Heart right ventricle (tissue), 16 donors: ENCODE measurements around the gene NECTIN4. TPM values are rescaled to one million over a fixed set of nuclear protein-coding genes. Genes with fewer than 3 reads are reported as not detected.

ENCODE experiments used
- ATAC-seq, 8 donors: fragments of 200-7000 bp; cut with Tn5 transposase; one replicate each; pipeline ENCODE4 v1.9.1; 2020; ENCODE audit warnings: mild to moderate bottlenecking in 8 of 8, moderate library complexity in 8 of 8, moderate number of reproducible peaks in 1 of 8
- DNase-seq, 2 donors: peaks; one replicate each; pipeline ENCODE4 v3.0.0-alpha.2; 2020
- H3K27ac ChIP-seq, 10 donors: fragments of 200-600 bp; sonication (generic) in 2 of 10; one replicate each; pipeline versions ENCODE4 v1.5.0 to v1.8.0; 2020 to 2022; ENCODE audit warnings: mild to moderate bottlenecking in 3 of 10
- H3K27me3 ChIP-seq, 7 donors: fragments of 200-600 bp; one replicate each; pipeline ENCODE4 v1.8.0; 2021 to 2022; ENCODE audit warnings: mild to moderate bottlenecking in 2 of 7
- H3K36me3 ChIP-seq, 9 donors: fragments of 200-600 bp; sonication (generic) in 1 of 9; one replicate each; pipeline versions ENCODE4 v1.5.0 to v1.8.0; 2020 to 2022; ENCODE audit warnings: mild to moderate bottlenecking in 2 of 9
- H3K4me1 ChIP-seq, 9 donors: fragments of 200-600 bp; sonication (generic) in 1 of 9; one replicate each; pipeline versions ENCODE4 v1.5.0 to v1.8.0; 2020 to 2022; ENCODE audit warnings: mild to moderate bottlenecking in 4 of 9
- H3K4me3 ChIP-seq, 10 donors: fragments of 200-600 bp; sonication (generic) in 2 of 10; one replicate each; pipeline versions ENCODE4 v1.5.0 to v1.8.0; 2020 to 2022; ENCODE audit warnings: mild to moderate bottlenecking in 7 of 10, moderate library complexity in 2 of 10
- H3K9me3 ChIP-seq, 11 donors: fragments of 200-600 bp in 10 of 11; sonication (generic) in 2 of 11; one replicate each; pipeline versions ENCODE4 v1.5.0 to v1.8.0; 2013 to 2022; ENCODE audit warnings: mild to moderate bottlenecking in 2 of 11, control low read depth in 1 of 11, moderate library complexity in 1 of 11
- CTCF ChIP-seq, 9 donors: fragments of 200-600 bp; sonication (generic) in 2 of 9; IDR thresholded peaks; one replicate each; pipeline versions ENCODE4 v1.5.0 to v1.8.0; 2021 to 2022; ENCODE audit warnings: antibody characterized with exemption in 9 of 9, mild to moderate bottlenecking in 5 of 9, moderate library complexity in 1 of 9
- WGBS, 2 donors: extraction: QIAGEN DNeasy Blood & Tissue Kit; methylation state at CpG; one replicate each; pipeline ENCODE4 v1.1.7; 2013; ENCODE audit warnings: inconsistent platforms in 1 of 2; 5-methylcytosine and 5-hydroxymethylcytosine counted together
- intact Hi-C, 10 donors: fragments of 100-400 bp; cut with DNase I; formaldehyde crosslinking; loops; one replicate each; pipeline versions ENCODE4 v1.11.1 to v1.14.2; 2022
- polyA plus RNA-seq, 2 donors: library from polyadenylated mRNA; stranded (reverse); fragments of 200-250 nt; gene quantifications; one replicate each; pipeline ENCODE4 v1.2.3, GENCODE V29; 2013
- total RNA-seq, 10 donors: library from RNA; stranded (reverse); fragmentation: NEBNext Ultra II Directional in 3 of 10; extraction: Animal tissue kit (Norgen Biotek cat#: 25700) in 3 of 10; gene quantifications; one replicate each; pipeline versions ENCODE4 v1.2.1 to v1.2.4, GENCODE V29; 2021 to 2023
- donor health status: Arrhythmogenic right ventricular cardiomyopathy.
- donor health status: ischemic (EF 13 %, LVEDD 7.1; RV severe dilation, severe dysfunction).
- donor health status: healthy with polysubstance abuse.
- donor health status: DM: no; HTN: yes; CAD: no.
- donor health status: DM: no; HTN: no; CAD: no.
- donor health status: ischemic (EF 25% LVEDD 6.9; RV normal size, moderate dysfunction).
- donor health status: ischemic (EF 25% LVEDD 5.7; RV mildly dilated, moderate dysfunction).
- donor health status: healthy.
- donor health status: DM: yes; HTN: yes; CAD: no.
- donor health status: Ischemic cardiomyopathy.
- donor health status: ischemic (EF 35%, LVEDD 5.7; RV mildly dilated, moderate dysfunction).
- donor health status: nonischemic (EF 11% LVEDD 7.7; RV severe dilation, severe dysfunction).
- donor health status: DM: yes; HTN: yes; CAD: no.
- donor health status: PGD.
- donor health status: ischemic (EF 29% LVEDD 5.4; RV normal size, mild dysfunction).
- donor health status: nonischemic (EF 23%, LVEDD 6.1; RV moderate dilation, normal function).

NECTIN4 gene
- total and polyA plus RNA-seq, 12 donors, result 0.06 to 0.19 TPM; not detected in 10

GRCh38 chr1:161044535-161044907 is 44.8 kb downstream of the NECTIN4 start:
- peak overlapping the region; percentile 65 to 98 (median 86) for H3K4me3 ChIP-seq
- H3K27ac ChIP-seq, result peak overlapping the region in 9 of 10 donors; percentile 86 to 98 (median 96)
- no peaks in the 10 kb centered on the region for H3K27me3 ChIP-seq
- H3K9me3 ChIP-seq, result no peaks in the 10 kb centered on the region
- H3K4me1 ChIP-seq, result peaks cover 0 to 47% (median 17%) of the 10 kb centered on the region in 9 donors
- ATAC-seq (no peak), DNase-seq (no peak)
- peaks cover 0 to 47% (median 35%) of the 10 kb centered on the region in 9 donors for H3K36me3 ChIP-seq
- no peak for TF ChIP-seq CTCF (IDR thresholded peaks at IDR 0.05)
- intact Hi-C loops, result loop anchor here in 5 of 10 donors (2.0 to 10.0 kb wide), 5 partner anchors 26 to 53 kb away; partner anchors contain the start of gene KLHDC9 (in 1 of the 5)

GRCh38 chr1:161039546-161039945 is 49.8 kb downstream of the NECTIN4 start:
- TF ChIP-seq CTCF (IDR thresholded peaks at IDR 0.05), result no peak
- no peak for DNase-seq
- Histone ChIP-seq H3K27me3 (no peaks in the 10 kb centered on the region), H3K9me3 (no peaks in the 10 kb centered on the region), H3K4me3 (no peak overlapping the region), H3K36me3 (peaks cover 0 to 49% (median 41%) of the 10 kb centered on the region in 9 donors), H3K4me1 (peaks cover 0 to 36% (median 16%) of the 10 kb centered on the region in 9 donors), H3K27ac (no peak overlapping the region)
- ATAC-seq, result no peak
- 78 to 87% methylated on average over 5 of the region's 5 CpGs for WGBS, 2 donors
- intact Hi-C loops, result no loop called here

GRCh38 chr1:161039154-161039545 is 50.2 kb downstream of the NECTIN4 start:
- ATAC-seq (no peak), DNase-seq (no peak)
- peaks cover 0 to 49% (median 41%) of the 10 kb centered on the region in 9 donors for H3K36me3 ChIP-seq
- H3K9me3 ChIP-seq, result no peaks in the 10 kb centered on the region
- peaks cover 0 to 32% (median 12%) of the 10 kb centered on the region in 9 donors for H3K4me1 ChIP-seq
- 19 to 32% methylated on average over 3 of the region's 3 CpGs for WGBS, 2 donors
- peak overlapping the region in 9 of 10 donors; percentile 34 to 66 (median 59) for H3K4me3 ChIP-seq
- no peaks in the 10 kb centered on the region for H3K27me3 ChIP-seq
- intact Hi-C loops, result no loop called here
- TF ChIP-seq CTCF (IDR thresholded peaks at IDR 0.05), result no peak
- H3K27ac ChIP-seq, result peak overlapping the region in 4 of 10 donors; percentile 29 to 66 (median 56)

- Histone ChIP-seq H3K27me3 (no peaks in the 10 kb centered on the region), H3K36me3 (peaks cover 0 to 49% (median 41%) of the 10 kb centered on the region in 9 donors), H3K4me1 (peaks cover 0 to 27% (median 7%) of the 10 kb centered on the region in 9 donors), H3K4me3 (peak within 1 kb of the TSS; percentile 23 to 66 (median 58)), H3K9me3 (no peaks in the 10 kb centered on the region), H3K27ac (peak within 1 kb of the TSS in 5 of 10 donors; percentile 29 to 66 (median 56))
- WGBS, 2 donors, result 26 to 37% methylated on average over 54 of the region's 54 CpGs
- intact Hi-C loops, result no loop called here
- DNase-seq (peak; percentile 51 to 55), ATAC-seq (peak; percentile 74 to 87 (median 84))
- TF ChIP-seq CTCF (IDR thresholded peaks at IDR 0.05), result no peak
Measured at GRCh38 chr1:161038523-161039153, 50.7 kb downstream of the NECTIN4 start, which contains the start of gene TSTD1. Gene TSTD1 (minus strand): TSS chr1:161038964. CDS start chr1:161038889, 75 bp downstream.
